Kidney epithelial cell (primary cell): ENCODE results near the gene PPP1R1C. TPM values are rescaled to one million over a fixed set of nuclear protein-coding genes. Genes with fewer than 3 reads are reported as not detected.

Source experiments
- DNase-seq: peaks from one replicate; pipeline ENCODE4 v3.0.0-alpha.2; 2010; ENCODE audit warnings: low read depth
- H3K27me3 ChIP-seq: 2 replicates; pipeline ENCODE4 v1.6.0; 2011; ENCODE audit warnings: low read length; ENCODE audit not compliant: control insufficient read depth, insufficient read depth
- H3K36me3 ChIP-seq: 2 replicates; pipeline ENCODE4 v1.5.1; 2011; ENCODE audit warnings: low read length; ENCODE audit not compliant: control insufficient read depth, insufficient read depth
- H3K4me3 ChIP-seq: 2 replicates; pipeline ENCODE4 v1.5.1; 2011; ENCODE audit warnings: low read depth, mild to moderate bottlenecking, control low read depth, low read length
- total RNA-seq: library from RNA; depleted of rRNA; stranded (reverse); fragments of >200 nt; gene quantifications from 2 replicates; pipeline ENCODE4 v1.2.3, GENCODE V29; 2015
- TF ChIP-seq, protein P1 (sequence below): IDR thresholded peaks from 2 replicates; pipeline ENCODE4 v1.5.1; 2011; ENCODE audit warnings: mild to moderate bottlenecking, moderate library complexity, low read length, control low read depth, inconsistent platforms; ENCODE audit not compliant: insufficient read depth, poor library complexity, severe bottlenecking

The PPP1R1C gene
- total RNA-seq, 1 donor from 2014 or later: 2.1 TPM

GRCh38 chr2:181988154-181988924, 2.7 kb downstream of the PPP1R1C start:
- no peak for DNase-seq
- Histone ChIP-seq H3K4me3 (no peak overlapping the region), H3K36me3 (no peaks in the 10 kb centered on the region), H3K27me3 (no peaks in the 10 kb centered on the region)
- TF ChIP-seq, protein P1, sequence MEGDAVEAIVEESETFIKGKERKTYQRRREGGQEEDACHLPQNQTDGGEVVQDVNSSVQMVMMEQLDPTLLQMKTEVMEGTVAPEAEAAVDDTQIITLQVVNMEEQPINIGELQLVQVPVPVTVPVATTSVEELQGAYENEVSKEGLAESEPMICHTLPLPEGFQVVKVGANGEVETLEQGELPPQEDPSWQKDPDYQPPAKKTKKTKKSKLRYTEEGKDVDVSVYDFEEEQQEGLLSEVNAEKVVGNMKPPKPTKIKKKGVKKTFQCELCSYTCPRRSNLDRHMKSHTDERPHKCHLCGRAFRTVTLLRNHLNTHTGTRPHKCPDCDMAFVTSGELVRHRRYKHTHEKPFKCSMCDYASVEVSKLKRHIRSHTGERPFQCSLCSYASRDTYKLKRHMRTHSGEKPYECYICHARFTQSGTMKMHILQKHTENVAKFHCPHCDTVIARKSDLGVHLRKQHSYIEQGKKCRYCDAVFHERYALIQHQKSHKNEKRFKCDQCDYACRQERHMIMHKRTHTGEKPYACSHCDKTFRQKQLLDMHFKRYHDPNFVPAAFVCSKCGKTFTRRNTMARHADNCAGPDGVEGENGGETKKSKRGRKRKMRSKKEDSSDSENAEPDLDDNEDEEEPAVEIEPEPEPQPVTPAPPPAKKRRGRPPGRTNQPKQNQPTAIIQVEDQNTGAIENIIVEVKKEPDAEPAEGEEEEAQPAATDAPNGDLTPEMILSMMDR: no peak

DNA sequence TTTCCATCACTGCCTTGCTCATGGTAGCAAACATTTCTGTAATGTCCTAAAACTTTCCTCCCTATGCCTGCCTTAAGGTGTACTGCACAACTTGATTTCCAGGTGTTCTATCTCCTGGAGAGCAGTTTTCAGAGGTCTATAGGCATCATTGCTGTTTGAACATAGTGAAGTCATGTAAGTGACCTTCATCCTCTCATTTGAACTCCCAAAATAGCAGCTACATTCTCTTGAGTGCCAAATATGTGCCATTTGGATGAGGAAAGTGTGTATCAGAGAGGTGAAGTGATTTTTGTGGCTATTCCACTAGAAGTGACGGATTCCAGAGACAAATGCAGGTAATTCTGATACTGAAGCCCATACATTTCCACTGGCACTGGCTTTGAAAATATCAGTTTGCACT, 3.4 kb downstream of the PPP1R1C start:
- Histone ChIP-seq H3K4me3 (no peak overlapping the region), H3K36me3 (no peaks in the 10 kb centered on the region), H3K27me3 (no peaks in the 10 kb centered on the region)
- TF ChIP-seq, protein P1: no peak
- no peak for DNase-seq

DNA sequence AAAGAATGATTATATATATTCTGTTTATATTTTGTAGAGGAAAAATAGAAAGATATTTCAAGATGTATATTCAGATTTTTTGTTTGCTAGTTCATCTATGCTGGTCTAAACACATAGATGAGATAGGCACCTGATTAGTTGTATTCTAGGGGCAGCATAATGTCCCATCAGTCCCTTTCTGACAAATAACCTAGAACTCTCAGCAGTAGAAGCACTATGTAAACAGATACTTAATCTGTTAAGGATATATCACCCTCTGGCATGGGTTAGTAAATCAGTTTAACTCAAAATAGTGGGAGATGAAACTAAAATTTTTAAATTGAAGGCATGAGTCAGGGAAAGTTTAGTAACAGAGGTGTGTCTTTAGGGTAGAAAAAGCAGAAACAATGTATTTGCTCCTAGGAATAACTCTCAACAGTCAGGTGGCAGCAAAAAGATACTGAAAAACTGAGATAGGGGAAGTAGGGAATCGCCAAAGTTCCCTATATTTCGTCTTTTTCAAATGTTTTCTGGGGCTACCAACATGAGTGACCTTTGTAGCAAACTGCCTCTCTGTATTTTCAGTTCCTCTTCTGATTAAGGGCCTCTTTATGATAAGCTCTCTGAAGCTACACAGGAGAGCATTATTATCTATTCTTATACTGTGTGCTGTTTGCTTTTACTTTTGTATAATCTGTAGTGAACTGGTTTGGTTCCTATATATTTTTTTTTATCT, 5.7 kb downstream of the PPP1R1C start:
- no peak overlapping the region for H3K4me3 ChIP-seq
- no peaks in the 10 kb centered on the region for H3K36me3 ChIP-seq
- no peak for DNase-seq
- TF ChIP-seq, protein P1: no peak
- no peaks in the 10 kb centered on the region for H3K27me3 ChIP-seq

- H3K4me3 ChIP-seq: no peak overlapping the region
- H3K36me3 ChIP-seq: no peaks in the 10 kb centered on the region
- no peak for DNase-seq
- no peaks in the 10 kb centered on the region for H3K27me3 ChIP-seq
- TF ChIP-seq, protein P1: no peak
These were observed 7.1 kb downstream of the PPP1R1C start for GRCh38 chr2:181992776-181993175.

GRCh38 chr2:181995289-181995688, 9.6 kb downstream of the PPP1R1C start:
- H3K4me3 ChIP-seq: no peak overlapping the region
- TF ChIP-seq, protein P1: no peak
- no peaks in the 10 kb centered on the region for H3K27me3 ChIP-seq
- no peaks in the 10 kb centered on the region for H3K36me3 ChIP-seq
- no peak for DNase-seq
